Smooth muscle cell of bladder (primary cell): ENCODE results near the gene PADI6. TPM values are rescaled to one million over a fixed set of nuclear protein-coding genes. Genes with fewer than 3 reads are reported as not detected.

Source experiments
- total RNA-seq: library from RNA; depleted of rRNA; stranded (reverse); fragments of >200 nt; gene quantifications from 2 replicates; pipeline ENCODE4 v1.2.3, GENCODE V29; 2014

Gene PADI6
- total RNA-seq = not detected in 2 replicates

GRCh38 chr1:17371896-17372295, at the start of gene PADI6:
TSS of gene PADI6 (plus strand) at chr1:17372196. CDS start at chr1:17372246, 50 bp downstream.

GRCh38 chr1:17439250-17440073, 67.5 kb downstream of the PADI6 start, which contains the start of gene RCC2:
TSS of gene RCC2 (minus strand) at chr1:17439677. CDS start at chr1:17438514, 1,163 bp downstream.

Other genes with a start within 250 kb of the PADI6 start
- under 0.01 TPM in 2 replicates for gene PADI1, start 167.1 kb upstream of the PADI6 start, total RNA-seq
- not detected in 2 replicates for gene PADI3, start 123.1 kb upstream of the PADI6 start, total RNA-seq
- not detected in 2 replicates for gene PADI4, start 64.0 kb upstream of the PADI6 start, total RNA-seq
- gene RCC2, start 67.5 kb downstream of the PADI6 start, total RNA-seq = 23.5 and 32.9 TPM in 2 replicates
- 11.1 and 15.1 TPM in 2 replicates for gene ARHGEF10L, start 167.5 kb downstream of the PADI6 start, total RNA-seq